ENCODE measurements around the gene PLEKHO2. TPM values are rescaled to one million over a fixed set of nuclear protein-coding genes. Genes with fewer than 3 reads are reported as not detected.

Gene PLEKHO2
- total RNA-seq, 1 donor from 2014 or later = 18.0 TPM

DNA sequence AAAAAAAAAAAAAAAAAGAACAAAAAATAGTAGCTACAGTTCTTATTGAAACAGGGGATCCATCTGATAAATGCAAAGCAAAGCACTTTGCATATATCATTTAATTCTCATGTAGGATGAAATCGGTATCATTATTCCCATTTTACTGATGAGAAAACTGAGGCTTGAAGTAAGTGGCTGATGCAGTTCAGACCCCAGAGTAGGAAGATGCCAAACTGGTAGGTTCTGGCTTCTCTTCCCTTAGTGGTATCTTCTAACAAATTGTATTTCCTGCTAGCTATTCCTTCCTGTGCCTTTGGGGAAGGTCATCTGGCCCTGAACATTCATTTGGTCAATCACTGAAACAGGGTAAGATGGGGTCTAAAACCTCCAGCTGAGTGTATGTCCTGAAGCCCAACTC, 38.2 kb upstream of the PLEKHO2 start:
- TF ChIP-seq, protein P1, sequence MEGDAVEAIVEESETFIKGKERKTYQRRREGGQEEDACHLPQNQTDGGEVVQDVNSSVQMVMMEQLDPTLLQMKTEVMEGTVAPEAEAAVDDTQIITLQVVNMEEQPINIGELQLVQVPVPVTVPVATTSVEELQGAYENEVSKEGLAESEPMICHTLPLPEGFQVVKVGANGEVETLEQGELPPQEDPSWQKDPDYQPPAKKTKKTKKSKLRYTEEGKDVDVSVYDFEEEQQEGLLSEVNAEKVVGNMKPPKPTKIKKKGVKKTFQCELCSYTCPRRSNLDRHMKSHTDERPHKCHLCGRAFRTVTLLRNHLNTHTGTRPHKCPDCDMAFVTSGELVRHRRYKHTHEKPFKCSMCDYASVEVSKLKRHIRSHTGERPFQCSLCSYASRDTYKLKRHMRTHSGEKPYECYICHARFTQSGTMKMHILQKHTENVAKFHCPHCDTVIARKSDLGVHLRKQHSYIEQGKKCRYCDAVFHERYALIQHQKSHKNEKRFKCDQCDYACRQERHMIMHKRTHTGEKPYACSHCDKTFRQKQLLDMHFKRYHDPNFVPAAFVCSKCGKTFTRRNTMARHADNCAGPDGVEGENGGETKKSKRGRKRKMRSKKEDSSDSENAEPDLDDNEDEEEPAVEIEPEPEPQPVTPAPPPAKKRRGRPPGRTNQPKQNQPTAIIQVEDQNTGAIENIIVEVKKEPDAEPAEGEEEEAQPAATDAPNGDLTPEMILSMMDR (IDR thresholded peaks at IDR 0.05; ENCODE audit: partially characterized antibody, unreplicated experiment) = no peak
- Mint-ChIP-seq H3K9me3 (ENCODE audit: unreplicated experiment) (peaks cover 3% of the 10 kb centered on the region), H3K36me3 (ENCODE audit: unreplicated experiment) (peaks cover 5% of the 10 kb centered on the region), H3K27ac (ENCODE audit: unreplicated experiment) (no peak overlapping the region), H3K4me3 (ENCODE audit: unreplicated experiment) (no peak overlapping the region), H3K27me3 (ENCODE audit: unreplicated experiment) (peaks cover 4% of the 10 kb centered on the region), H3K4me1 (ENCODE audit: low read depth, unreplicated experiment) (peaks cover 3% of the 10 kb centered on the region)
- no peak for DNase-seq

DNA sequence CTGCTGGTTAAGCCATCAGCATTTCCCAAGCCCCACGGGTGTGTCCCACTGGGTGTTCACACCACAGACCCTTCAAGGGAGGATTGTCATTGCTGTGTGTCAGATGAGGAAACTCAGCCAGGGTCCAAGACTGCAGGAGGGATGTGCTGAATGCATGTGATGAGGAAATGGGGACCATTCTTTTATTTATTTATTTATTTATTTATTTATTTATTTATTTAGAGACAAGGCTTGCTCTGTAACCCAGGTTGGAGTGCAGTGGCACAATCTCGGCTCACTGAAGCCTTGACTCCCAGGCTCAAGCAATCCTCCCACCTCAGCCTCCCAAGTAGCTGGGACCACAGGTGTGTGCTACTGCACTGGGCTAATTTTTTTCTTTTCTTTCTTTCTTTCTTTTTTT, 37.1 kb upstream of the PLEKHO2 start:
- Mint-ChIP-seq H3K36me3 (ENCODE audit: unreplicated experiment) (peaks cover 5% of the 10 kb centered on the region), H3K4me3 (ENCODE audit: unreplicated experiment) (no peak overlapping the region), H3K27me3 (ENCODE audit: unreplicated experiment) (peaks cover 4% of the 10 kb centered on the region), H3K4me1 (ENCODE audit: low read depth, unreplicated experiment) (peaks cover 8% of the 10 kb centered on the region), H3K27ac (ENCODE audit: unreplicated experiment) (no peak overlapping the region), H3K9me3 (ENCODE audit: unreplicated experiment) (peaks cover 3% of the 10 kb centered on the region)
- DNase-seq = no peak
- TF ChIP-seq, protein P1 (IDR thresholded peaks at IDR 0.05; ENCODE audit: partially characterized antibody, unreplicated experiment) = no peak

DNA sequence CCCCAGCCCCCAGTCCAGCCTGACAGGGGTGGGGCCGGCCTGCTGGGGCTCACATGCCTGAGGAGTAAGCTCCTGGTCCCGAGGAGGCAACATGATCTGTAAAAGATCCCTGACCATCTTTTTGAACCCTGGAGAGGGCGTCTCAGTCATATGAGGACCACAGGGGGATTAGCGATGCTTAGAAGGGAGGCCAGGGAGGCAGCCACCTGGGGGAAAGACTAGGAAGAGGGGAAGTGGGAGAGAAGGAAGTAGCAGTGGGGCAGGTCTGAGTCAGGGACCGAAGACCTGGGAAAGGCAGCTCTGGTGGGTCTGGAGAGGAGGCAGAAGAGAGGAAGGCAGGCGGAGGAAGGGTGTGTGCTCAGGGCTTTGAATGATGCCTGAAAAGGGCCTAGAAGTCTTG, 35.2 kb upstream of the PLEKHO2 start:
- Mint-ChIP-seq H3K4me3 (ENCODE audit: unreplicated experiment) (no peak overlapping the region), H3K27me3 (ENCODE audit: unreplicated experiment) (peaks cover 10% of the 10 kb centered on the region), H3K9me3 (ENCODE audit: unreplicated experiment) (peaks cover 3% of the 10 kb centered on the region), H3K36me3 (ENCODE audit: unreplicated experiment) (no peaks in the 10 kb centered on the region), H3K4me1 (ENCODE audit: low read depth, unreplicated experiment) (peaks cover 17% of the 10 kb centered on the region), H3K27ac (ENCODE audit: unreplicated experiment) (no peak overlapping the region)
- TF ChIP-seq, protein P1 (IDR thresholded peaks at IDR 0.05; ENCODE audit: partially characterized antibody, unreplicated experiment) = no peak
- no peak for DNase-seq

DNA sequence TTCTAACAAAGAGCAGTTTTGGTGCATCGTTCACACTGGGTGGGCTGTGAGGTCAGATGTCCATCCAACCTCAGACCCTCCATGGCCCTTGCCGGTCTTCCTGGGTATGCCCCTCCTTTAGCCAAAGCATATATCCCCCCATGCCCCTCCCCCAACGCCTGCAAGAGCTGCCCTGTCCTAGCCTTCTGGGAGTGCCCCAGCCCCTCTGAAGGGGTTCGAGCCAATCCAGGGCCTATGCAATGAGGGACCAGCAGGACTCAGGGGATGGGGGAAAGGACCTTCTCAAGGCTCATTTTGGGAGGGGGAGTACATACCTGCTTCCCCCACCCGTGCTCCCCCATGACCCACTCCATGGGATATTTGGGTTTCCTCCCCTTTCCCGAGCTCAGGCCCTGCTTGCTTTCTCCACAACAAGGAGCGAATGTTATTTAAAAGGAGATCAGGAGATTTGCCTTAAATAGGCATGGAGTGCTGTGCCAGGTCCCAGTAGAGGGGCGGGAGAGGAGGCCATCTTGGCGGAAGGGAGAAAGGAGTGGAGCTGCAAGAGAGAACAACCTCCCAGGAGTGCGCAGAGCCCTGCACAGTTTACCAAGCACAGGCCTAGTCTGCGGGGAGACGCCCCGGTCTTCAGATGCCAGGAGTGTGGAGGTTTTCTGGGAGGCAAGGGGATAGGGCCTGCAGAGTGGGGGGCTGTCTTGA, 34.5 kb upstream of the PLEKHO2 start:
- peaks cover 10% of the 10 kb centered on the region for H3K27me3 Mint-ChIP-seq (ENCODE audit: unreplicated experiment)
- no peak for DNase-seq
- H3K4me1 Mint-ChIP-seq (ENCODE audit: low read depth, unreplicated experiment) = peaks cover 21% of the 10 kb centered on the region
- peaks cover 3% of the 10 kb centered on the region for H3K9me3 Mint-ChIP-seq (ENCODE audit: unreplicated experiment)
- TF ChIP-seq, protein P1 (IDR thresholded peaks at IDR 0.05; ENCODE audit: partially characterized antibody, unreplicated experiment) = no peak
- no peak overlapping the region for H3K4me3 Mint-ChIP-seq (ENCODE audit: unreplicated experiment)
- H3K27ac Mint-ChIP-seq (ENCODE audit: unreplicated experiment) = no peak overlapping the region
- no peaks in the 10 kb centered on the region for H3K36me3 Mint-ChIP-seq (ENCODE audit: unreplicated experiment)

DNA sequence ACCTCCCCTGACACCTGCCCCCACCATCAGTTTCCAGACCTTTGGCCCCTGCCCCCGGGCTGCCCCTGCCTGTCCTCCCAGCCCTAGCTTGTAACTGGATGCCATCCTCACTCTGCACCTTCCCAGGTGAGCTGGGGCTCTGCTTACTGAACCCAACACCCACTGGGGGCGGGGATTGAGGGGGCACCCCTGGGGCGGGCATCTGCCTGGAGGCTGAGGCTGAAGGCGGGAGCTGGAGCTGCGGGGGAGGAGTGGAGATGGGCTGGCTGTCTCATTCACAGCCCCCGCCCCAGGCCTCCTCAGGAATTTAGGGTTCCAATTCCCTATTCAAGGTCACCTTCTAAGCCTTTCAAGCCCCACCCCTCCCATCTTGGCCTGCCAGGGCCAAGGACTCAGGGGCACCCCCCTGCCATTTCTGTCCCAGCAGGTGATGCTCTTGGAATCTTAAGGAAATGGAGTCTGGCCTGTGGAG, 33.9 kb upstream of the PLEKHO2 start:
- peaks cover 23% of the 10 kb centered on the region for H3K4me1 Mint-ChIP-seq (ENCODE audit: low read depth, unreplicated experiment)
- H3K4me3 Mint-ChIP-seq (ENCODE audit: unreplicated experiment) = no peak overlapping the region
- peaks cover 3% of the 10 kb centered on the region for H3K9me3 Mint-ChIP-seq (ENCODE audit: unreplicated experiment)
- peaks cover 10% of the 10 kb centered on the region for H3K27me3 Mint-ChIP-seq (ENCODE audit: unreplicated experiment)
- DNase-seq = no peak
- no peaks in the 10 kb centered on the region for H3K36me3 Mint-ChIP-seq (ENCODE audit: unreplicated experiment)
- TF ChIP-seq, protein P1 (IDR thresholded peaks at IDR 0.05; ENCODE audit: partially characterized antibody, unreplicated experiment) = no peak
- no peak overlapping the region for H3K27ac Mint-ChIP-seq (ENCODE audit: unreplicated experiment)
